HG02588 (cell line): Measurements from ENCODE around the gene VCL.

ENCODE experiments used
- ATAC-seq: cut with Tn5 transposase; IDR thresholded peaks from one replicate; pipeline ENCODE4 v1.9.1; 2021; ENCODE audit warnings: mild to moderate bottlenecking, moderate library complexity; ENCODE audit not compliant: unreplicated experiment

The VCL gene

DNA sequence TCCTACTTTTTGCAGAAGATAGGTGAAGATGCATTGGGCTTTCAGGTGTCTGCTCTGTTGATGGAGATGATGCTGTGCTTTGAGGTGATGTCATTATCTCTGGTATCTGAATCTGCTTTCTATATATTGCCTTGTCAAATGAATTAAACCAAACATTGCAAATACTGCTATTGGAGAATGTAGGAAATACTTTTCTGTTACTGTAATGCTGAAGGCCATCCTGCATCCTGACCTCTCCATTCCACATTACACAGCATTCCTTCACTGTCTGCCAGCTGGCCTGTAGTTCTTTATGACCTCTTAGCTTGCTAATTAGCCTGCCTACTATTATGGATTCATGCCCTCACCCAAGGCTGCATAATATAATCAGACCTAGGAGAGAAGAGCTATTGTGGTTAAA is 73.2 kb downstream of the VCL start:
- no peak for ATAC-seq

DNA sequence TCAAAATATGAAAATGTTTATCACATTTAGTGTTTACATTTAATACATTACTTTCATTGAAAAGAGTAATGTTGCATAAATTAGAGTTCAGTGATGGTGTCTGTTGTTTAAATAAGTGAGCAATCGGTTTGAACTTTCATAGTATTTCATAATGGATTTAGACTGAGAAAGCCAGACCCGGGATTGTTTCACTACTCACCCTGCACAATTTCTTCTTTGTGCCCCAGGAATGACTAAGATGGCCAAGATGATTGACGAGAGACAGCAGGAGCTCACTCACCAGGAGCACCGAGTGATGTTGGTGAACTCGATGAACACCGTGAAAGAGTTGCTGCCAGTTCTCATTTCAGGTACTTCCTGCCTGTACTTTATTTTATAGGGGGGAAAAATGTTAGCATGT is 74.6 kb downstream of the VCL start:
- ATAC-seq, result no peak

DNA sequence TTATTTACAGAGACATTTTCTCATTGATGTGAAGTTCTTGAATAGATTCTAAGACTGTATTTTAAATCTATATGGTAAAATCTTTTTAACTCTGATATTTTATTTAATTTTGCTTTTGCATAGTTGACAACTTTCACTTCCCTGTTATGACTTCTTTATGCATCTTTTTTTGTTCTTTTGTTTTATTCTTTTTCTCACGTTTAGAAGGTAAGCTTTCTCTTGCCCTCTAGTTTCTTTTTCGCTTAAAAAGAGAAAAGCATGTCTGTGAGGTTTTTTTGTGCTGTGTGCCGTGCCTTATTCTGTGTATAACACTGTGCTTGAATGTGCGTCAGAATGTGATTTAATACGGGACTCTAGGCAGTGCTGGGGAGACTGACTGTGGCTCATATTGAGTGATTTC is 78.0 kb downstream of the VCL start:
- ATAC-seq, result no peak

DNA sequence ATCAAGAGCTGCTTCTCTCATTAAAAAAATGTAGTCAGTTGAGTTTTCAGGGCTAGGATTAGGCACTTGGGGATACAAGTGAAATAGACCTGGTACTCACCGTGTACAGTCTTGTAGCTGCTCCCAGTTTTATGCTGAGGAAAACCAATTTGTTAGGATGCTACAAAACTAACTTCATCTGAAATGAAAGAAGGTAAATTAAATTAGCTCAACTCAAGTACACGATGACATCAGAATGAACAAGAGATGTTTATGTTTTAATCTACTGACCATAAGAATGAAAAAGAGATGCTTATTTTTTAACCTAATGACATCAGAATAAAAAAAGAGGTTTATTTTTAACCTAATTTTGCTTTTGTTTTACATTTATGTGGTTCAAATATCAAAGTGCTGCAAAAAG is 79.0 kb downstream of the VCL start:
- no peak for ATAC-seq

DNA sequence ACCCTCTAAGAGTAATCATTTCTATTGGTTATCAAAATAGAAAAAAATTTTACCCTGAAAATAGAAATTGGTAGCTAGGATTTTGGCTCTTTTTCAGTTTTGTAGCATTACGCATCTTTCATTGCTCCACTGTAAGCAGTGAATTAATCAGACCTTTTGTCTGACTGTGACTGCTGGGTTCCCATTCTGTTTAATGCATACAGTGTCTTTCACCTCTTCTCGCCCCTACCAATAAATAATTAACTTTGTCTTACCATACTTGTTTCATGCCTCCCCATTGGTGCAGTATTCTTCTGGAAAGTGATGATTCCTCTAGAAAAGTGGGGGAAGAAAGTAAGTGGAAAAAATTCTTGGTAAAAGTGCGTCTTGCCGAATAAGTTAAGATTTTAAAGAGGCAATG is 79.5 kb downstream of the VCL start:
- ATAC-seq, result no peak

DNA sequence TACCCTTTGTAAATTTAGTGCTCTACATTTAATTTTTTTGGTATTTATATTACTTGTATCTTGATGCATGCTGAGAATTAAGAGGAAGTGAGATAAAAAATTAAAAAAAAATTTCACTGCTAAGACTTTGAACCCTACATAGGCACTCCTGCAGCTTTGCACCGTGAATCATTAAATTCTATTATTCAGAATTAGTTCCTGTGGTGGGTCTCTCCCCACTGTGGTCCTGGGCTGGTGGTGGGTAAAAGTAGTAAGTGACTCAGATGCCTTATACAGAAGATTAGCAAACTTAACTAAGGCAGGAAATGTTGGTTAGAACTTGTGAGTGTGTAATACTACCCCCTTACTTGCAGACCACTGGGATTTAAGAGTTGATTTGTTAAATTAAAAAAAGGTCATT is 80.1 kb downstream of the VCL start:
- ATAC-seq, result peak; percentile 37

DNA sequence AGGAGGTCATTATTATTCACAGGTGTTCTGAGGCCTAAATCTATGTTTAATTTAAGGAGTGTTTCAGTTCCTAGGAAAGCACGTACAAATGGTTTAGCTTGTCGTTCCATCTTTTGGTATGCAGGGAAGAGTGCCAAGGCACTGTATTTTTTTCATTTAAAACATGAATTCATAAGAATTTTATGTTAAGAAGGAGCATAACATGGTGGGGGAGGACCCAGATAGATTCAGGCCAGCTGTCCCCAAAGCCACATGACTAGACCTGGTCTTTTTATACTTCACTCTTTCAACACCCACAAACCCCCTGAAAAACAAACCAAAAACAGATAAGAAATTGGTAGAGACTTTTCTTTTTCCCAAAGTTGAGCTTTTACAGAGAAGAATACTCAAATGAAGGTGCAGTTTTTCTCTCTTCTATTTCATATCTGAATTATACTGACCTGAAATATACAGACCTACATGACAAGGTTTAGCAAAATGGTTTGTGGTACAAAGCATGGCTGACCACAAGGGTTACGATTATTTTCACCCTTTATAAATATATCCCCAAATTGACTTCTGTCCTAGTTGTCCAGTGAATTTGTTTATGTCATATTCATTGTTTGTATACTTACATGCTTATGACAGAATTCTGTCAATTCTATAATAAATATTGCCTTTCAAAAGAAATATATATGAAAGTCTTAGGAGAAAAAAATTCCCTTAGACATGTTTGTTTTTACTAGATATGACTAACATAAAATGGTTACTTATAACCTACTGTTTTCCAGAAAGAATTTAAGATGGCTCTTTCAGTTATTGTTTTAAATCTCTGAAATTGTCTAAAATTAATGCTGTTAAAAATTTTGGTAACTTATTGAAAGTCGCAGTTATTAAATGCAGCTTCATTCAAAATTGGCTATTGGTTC is 81.4 kb downstream of the VCL start:
- no peak for ATAC-seq

DNA sequence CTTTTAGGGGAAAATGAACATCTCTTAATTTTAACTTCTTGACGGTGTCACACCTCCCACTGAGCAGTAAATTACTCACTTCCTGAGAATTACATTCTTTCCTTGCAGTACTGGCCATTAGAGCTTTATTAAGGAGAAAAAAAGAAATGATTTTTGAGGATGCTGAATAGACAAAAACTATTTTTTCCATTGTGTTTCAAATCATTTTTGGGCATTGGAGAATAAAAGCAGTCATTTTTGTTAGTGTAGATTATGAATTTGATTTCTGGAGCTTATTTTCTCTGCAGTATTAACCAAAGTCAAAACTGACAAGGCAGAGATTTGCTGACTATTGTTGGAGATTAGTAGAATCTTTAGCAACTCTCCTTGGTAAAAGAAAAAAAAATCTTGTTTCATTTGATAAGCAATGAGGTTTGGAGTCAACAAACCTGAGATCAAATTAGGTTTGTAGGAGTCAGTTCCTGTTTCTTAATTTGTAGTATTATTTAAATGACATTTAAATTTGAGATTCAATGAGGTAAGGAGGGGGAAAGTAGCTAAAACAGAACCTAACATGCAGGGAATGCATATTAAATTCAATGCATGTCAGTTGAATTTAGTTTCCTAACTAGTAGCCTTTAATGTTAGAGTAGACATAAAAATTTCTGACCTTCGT is 82.1 kb downstream of the VCL start:
- no peak for ATAC-seq

DNA sequence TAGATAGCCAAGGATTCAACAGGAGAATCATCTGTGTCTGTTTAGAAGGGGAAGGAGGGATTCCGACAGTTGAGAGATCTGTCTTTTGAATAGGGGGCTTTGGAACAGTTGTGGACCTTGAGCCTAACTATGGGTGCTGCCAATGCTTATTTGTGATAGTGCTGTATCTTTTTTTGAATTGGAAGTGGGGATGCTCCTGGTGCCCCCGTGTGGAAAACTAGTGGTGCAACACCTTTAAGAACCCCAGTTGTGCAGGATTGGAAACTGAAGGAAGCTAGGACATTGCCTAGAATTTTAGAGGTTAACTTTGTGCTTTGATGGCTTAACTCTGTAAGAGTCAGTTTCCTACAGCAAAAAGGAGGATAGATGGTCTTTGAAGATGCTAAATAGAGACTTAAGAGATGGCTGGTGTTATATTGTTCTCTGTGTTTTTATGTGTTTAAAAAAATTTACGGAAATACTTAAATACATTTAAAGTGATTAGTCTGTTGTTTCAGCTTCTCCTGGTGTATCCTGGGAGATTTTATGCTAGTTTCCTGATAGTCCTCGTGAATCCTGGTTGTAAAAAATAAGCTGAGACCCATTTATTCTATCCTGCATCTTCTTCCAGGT is 83.4 kb downstream of the VCL start:
- no peak for ATAC-seq

DNA sequence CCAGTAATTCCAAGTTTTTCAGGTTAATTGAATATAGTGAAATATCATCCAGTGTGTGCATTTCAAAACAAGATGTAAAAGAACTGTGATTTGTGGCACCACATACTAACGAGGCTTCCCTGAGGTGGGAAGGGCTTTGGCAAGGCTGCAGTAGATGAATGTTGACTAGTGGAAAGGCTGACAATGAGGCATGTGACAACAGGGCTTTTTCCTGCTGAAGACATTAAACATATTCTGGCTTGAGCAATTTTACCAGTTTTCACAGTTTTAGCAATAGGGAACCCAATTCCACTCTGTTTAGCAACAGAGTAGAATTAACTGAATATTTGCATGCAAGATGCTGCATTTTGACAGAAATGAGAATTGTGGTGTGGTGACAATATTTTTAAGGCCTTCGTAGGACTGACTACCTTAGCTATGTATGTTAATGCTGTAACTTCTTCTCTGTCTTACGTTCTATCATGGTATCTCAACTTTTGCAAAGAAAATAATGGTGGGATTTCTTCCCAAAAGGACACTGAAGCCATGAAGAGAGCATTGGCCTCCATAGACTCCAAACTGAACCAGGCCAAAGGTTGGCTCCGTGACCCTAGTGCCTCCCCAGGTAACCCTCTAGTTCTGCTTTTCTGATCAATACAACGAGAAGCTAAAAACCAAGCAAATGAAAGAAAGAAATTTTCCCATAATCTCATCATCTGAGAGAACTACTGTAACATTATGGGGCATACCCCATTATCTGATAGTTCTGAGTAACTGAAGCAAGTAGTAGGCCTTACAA is 84.2 kb downstream of the VCL start:
- ATAC-seq, result no peak

DNA sequence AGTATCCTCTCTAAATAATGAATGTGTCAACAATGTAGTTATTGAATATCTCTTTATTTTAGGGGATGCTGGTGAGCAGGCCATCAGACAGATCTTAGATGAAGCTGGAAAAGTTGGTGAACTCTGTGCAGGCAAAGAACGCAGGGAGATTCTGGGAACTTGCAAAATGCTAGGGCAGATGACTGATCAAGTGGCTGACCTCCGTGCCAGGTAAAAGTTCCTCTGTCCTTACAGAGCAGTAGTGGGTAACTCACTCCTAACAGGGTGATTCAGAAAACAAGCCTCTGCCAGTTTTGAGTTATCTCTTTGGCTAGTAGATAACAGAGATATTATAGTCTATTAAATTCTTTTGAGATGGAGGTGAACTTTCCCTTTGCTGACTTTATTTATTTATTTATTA is 85.4 kb downstream of the VCL start:
- no peak for ATAC-seq

DNA sequence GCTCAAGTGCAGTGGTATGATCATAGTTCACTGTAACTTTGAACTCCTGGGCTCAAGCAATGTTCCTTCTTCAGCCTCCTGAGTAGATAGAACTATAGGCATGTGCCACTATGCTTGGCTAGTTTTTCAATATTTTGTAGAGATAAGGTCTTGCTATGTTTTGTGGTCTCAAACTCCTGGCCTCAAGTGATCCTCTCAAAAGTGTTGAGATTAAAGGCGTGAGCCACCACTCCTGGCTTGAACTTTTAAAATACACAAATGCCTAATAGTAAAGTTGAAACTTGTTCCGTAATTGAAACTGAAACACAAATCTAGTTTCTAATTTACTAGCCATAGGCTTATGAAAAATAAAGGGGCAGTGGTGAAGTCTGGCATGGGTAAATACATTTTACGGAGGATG is 87.0 kb downstream of the VCL start:
- ATAC-seq, result no peak

DNA sequence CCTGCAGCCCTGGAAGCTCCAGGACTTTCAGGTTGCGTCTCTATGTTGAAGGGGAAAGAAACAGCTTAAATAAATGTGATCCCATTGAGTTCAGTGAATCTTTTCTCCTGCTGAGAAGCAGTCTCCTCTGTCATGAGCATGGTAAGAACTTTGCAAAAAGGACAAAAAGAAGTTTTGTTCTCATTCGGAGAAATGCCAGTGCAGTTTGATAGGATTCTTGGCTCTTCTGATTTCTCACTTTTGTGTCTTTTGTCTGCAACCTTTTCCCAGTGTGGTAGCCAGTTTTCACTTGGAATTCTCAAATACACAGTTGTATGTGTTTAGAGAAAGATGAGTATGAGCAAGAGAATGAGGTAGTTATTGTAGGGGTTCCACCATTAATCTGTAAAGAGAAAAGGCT is 88.4 kb downstream of the VCL start:
- ATAC-seq, result no peak

DNA sequence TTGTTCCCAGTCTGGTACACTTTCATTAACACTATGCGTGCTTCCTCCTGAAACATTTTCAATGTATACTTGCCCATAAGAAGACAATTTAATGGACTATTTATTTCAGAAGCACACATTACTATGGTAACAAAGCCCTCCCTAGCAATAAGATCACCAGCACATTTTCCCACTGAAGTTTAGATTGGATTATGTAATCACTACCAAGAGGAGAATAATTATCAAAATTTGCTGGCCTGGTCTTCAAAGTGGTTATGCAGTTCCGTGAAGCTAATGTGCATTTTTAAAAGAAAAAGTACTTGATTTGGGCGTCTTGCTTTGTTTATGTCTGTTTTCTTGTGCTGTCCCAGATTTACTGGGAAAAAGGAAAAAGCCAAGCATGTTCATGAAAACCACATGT is 90.8 kb downstream of the VCL start:
- no peak for ATAC-seq

DNA sequence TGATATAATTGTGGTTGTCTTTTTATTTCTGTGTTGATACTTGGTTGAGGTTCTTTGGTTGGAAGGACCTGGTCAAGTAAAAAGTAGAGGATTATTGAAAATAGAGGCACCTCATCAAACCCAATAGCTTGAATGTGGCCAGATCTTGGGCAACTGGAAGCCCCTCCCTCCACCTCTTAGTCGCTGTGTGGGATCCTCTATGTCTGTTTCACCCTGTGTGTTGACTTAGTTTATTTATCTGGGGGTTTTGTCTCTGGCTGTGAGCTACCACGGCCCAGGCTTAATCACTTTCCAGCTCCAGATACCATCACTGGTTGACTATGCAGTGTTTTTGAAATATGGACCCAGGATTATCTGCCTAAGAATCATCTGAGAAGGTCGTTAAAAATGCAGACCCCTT is 94.5 kb downstream of the VCL start:
- ATAC-seq, result no peak

DNA sequence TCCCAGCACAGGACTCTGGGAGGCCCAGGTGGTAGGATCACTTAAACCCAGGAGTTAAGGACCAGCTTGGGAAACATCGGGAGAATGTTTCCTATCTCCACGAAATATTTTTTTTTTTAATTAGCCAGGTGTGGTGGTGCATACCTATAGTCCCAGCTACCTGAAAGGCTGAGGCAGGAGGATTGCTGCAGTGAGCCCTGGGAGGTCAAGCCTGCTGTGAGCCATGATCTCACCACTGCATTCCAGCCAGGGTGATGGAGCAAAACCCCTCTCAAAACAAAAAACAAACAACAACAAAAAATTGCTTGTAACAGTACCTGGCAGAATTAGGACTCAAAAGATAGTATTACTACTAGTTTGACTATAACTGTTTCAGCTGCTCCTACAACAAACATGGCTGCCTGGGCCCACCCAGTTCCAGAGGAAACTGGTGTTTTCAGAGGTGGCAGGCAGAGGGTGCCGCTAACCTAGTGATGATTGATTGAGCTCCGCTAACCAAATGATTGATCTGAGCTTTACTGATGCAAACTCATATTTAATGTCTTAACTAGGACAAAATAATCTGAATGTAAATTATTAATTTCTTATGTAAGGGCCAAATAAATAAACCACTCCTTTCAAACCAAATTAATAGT is 95.7 kb downstream of the VCL start:
- ATAC-seq, result no peak

DNA sequence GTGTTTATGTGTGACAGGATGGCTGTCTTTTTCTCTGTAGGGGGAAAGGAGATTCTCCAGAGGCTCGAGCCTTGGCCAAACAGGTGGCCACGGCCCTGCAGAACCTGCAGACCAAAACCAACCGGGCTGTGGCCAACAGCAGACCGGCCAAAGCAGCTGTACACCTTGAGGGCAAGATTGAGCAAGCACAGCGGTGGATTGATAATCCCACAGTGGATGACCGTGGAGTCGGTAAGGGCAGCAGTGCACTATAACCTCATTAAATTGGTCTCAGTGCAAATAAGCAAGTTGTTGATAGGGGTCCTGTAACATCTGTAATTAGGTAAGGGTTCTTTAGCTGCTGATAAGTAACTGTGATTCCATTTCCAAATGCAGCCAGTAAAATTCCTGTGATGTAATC is 96.3 kb downstream of the VCL start:
- no peak for ATAC-seq

DNA sequence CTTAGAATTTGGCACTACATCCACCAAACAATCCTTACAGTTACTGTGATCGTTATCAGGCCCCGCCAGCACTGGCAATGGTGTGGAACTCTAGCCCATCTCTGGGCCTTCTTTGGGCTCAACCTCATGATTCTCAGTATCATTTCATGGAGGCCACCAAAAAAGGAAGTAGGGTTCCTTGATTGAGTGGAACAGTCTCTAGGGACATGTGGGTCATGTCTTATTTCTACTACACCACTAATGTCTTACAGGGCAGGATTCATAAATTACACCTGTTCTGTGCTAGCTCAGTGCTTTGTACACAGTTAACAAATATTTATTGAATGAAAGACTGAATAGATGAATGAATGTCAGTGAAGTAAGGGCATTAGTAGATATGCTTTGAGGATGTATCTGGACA is 98.9 kb downstream of the VCL start:
- peak; percentile 82 for ATAC-seq

DNA sequence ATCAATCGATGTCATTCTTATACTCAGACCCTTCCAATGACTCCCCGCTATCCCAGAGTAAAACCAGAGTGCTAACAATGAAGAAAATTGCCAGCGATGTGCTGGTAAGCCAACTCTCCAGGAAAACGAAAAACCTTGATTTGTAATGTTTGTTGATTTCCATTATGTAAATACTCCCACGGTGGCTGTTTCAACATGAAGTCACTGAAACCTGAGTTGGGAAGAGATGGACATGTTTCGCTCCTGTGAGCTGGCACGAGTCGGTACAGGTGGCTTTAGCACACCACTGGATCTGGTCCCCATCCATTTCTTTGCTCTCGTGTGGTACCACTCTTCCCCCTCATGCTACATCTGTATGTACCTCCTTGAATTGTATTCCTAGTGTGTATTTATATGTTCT is 99.9 kb downstream of the VCL start:
- no peak for ATAC-seq

DNA sequence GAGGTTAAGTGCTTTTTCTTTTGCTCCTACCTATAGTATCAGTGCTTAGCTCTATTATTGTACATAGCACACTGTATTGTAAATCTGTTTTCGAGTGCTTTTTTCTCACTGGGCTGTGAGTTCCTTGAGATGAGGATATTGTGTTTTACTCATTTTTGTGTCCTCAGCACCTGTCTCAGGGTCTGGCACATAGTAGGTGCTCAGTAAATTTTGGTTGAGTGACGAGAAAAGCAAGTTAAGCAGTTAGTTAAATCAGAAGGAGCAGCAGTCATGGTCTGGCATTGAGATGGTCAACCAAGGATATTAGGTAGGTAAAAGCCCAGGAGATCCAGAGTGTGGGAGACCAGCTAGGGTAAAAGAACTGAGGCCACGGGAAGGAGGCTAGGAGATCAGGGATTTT is 101.5 kb downstream of the VCL start:
- no peak for ATAC-seq

DNA sequence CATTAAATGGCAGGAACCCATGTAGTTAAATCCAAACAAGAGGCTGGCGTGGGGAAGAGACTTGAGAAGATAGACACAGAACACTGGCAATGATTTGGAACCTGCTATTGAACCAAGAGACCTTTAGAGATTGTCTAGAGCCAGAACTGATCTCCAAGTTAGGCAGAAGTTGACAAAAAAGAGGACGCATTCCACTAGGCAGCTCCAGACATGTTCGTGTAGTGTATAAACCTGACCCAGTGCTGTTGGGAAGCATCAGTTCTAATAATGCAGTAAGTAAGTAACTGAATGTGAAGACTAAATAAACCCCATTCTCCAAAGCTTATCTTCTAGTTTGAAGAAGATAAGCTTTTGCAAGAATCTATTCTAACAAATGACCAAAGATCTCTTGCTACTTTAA is 101.9 kb downstream of the VCL start:
- ATAC-seq, result no peak
